Lung microvascular endothelial cell (primary cell): ENCODE measurements around the gene S1PR4. TPM values are rescaled to one million over a fixed set of nuclear protein-coding genes. Genes with fewer than 3 reads are reported as not detected.
"Not testable (repeated sequence)": the region's sequence is repeated elsewhere in the genome, so short reads cannot be mapped to it uniquely, and the experiment has no call there.

Experiments used
- DNase-seq, 2 donors: peaks; one replicate each; pipeline versions ENCODE4 v3.0.0 to v3.0.0-alpha.2; 2010; ENCODE audit warnings: low read depth in 2 of 2
- total RNA-seq: library from RNA; depleted of rRNA; stranded (reverse); fragments of >200 nt; gene quantifications from 2 replicates; pipeline ENCODE4 v1.2.1, GENCODE V29; 2014

Gene S1PR4
- total RNA-seq, 1 donor from 2014 or later = under 0.01 TPM

DNA sequence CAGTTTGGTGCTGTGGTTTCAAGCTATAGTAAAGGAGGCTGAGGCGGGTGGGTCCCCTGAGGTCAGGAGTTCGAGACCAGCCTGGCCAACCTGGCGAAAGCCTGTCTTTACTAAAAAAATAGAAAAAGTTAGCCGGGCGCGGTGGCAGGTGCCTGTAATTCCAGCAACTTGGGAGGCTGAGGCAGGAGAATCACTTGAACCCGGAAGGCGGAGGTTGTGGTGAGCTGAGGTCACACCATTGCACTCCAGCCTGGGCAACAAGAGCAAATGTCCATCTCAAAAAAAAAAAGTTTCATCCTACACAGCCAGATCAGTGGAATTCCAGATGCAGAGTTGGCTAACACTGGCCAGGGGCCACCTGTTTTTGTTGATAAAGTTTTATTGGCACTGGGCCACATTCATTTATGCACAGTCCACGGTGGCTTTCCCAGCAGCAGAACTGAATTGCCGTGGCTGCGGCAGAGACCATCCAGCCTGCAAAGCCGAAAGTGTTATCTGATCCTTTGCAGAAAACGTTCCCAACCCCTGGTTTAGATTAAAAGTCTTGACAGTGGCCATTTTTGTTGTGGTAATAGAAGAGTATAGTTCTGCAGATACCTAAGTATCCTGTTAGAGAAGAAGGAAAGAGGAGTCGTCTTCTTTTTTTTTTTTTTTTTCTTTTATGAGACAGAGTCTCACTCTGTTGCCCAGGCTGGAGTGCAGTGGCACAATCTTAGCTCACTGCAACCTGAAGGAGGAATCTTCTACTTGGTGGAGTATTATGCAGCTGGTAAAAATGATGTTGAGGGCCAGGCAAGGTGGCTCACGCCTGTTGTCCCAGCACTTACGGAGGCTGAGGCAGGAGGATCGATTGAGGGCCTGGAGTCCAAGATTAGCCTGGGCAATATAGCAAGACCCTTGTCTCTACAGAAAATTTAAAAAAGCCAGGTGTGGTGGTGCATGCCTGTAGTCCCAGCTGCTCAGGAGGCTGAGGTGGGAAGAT lies 15.8 kb downstream of the S1PR4 start:
- DNase-seq = no peak

- DNase-seq = no peak
Measured at GRCh38 chr19:3196064-3196932, 17.7 kb downstream of the S1PR4 start.

DNA sequence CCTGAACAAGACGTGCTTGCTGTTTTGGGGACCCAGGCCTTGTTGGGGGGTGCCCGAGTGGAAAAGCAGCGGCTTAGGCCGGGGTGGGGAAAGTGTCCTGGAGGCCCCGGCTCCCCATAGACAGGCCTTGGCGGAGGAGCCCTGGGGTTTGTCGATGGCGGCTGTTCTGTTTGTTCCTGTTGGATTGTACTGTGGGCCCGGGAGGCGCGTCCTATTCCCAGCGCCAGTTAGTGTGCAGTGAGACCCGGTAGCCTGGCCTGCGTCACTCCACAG lies 18.3 kb downstream of the S1PR4 start:
- no peak for DNase-seq

DNA sequence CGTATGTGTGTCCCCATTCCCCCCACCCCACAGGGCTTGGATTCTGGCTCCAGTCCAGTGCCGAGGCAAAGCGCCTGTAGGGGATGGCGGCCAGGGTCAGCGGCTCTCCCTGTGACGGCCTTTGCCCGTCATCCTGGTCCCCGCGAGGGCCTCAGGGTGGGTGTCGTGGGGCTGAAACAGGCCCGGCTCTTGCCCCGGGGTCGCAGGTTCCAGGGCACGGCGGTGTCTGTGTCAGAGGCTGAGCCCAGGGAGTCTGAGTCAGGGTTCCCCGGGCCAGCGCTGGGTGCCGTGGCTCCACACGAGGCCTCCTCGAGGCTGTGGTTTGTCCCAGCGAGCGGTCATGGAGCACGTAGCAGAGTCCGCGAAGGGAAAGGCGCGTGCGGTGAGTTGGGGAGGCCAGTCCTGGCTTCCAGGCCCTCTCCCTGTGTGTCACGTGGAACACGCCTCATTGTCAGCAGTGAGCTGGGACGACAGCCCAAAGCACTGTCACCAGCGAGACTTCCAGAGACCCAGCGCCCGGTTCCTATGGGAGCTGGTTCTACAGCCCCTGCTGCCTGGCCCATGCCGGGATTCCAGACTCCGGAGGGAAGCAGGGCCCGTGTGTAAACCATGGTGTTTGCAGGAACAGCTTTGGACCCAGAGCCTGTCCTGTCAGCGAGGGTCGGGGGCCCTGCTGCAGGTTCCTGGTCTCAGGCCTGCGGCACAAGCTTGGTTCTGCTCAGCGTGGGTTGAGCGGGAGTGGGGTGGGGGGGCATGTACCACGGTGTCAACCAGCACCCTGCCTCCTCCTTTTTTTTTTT lies 20.5 kb downstream of the S1PR4 start:
- DNase-seq = no peak

DNA sequence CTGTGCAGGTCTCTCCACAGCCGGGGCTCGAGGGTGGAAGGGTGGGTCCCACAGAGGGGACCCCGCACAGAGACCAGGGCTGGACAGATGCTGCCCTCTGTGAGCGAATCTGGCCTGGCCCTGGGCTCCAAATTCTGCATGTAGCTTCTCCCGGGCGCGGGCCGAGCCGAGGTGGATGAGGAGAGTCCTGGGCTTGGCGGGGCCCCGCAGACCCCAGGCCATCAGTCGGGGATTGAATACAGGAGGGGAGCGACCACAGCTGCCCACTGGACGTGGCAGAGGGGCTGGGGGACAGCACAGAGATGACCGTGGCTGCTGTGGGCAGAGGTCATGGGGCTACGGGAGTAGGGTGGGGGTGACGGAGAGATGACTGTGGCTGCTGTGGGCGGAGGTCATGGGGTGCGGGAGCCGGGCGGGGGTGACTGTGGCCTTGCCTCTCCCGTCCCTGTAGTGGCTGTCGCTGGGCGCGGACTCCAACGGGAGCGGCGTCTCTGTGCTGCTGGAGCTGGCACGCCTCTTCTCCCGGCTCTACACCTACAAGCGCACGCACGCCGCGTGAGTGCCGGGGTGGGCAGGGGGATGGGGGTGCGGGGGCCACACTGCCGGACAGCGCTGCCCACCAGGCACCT lies 22.6 kb downstream of the S1PR4 start:
- no peak for DNase-seq

DNA sequence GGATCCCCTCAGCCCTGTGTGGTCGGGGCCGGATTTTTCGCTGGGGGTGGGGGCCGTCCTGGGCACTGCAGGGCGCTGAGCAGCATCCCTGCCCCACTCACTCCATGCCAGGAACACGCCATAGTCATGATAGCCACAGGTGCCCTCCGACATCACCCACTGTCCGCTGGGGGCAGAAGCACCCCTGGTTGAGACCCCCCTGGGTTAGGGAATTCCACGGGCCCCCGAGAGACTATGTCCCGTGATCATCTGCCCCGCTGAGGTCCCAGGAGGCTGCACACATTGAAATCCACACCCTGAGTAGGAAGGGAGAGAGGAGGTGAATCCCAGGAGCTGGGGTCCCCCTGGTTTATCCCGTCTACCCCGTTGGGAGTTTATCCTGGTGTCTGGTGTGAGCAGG lies 23.3 kb downstream of the S1PR4 start:
- DNase-seq = no peak

DNA sequence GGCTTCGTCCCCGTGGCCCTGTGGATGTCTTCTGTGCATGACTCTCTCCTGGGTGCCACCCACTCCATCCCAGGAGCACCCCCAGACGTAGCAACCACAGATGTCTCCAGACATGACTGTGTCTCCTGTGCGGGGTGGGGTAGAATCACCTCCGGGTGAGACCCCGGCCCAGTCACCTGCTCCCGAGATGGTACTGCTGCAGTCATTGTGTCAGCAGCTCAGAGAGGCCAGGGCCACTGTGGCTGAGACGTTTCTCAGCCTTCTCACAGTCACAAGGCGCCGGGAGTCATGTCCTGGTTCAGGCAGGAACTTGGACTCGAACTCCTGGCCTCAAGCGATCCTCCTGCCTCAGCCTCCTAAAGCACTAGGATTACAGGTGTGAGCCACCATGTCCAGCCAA lies 23.8 kb downstream of the S1PR4 start:
- DNase-seq = no peak

- DNase-seq = not testable (repeated sequence)
Measured at GRCh38 chr19:3202895-3203294, 24.3 kb downstream of the S1PR4 start.

- no peak for DNase-seq
Measured at GRCh38 chr19:3203805-3204645, 25.5 kb downstream of the S1PR4 start.

DNA sequence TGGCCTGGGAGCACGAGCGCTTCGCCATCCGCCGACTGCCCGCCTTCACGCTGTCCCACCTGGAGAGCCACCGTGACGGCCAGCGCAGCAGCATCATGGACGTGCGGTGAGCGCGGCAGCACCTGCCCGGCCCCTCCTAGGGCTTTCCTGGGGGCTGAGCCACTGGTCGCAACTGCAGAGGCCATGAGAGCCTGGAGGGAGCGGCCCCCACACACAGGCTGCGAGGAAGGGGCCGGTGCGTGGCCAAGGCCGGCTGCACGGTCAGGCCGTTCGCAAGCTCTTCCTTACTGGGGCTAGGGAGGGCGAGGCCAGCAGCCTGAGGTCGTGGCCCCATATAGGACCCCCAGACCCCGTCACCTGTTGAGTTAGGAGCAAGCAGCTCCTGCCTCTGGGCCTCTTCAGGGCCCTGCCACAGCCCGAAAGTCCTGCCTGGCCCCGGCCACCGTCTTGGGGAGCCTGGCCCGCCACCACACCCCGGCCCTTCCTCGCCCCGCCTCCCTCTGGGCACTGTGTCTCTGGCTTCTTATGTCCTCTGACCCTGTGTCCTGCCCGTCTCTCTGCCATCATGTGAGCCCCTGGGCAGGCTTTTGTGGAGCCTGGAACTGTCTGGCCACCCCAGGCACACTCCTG lies 26.2 kb downstream of the S1PR4 start:
- no peak for DNase-seq

- no peak for DNase-seq
Measured at GRCh38 chr19:3206216-3206953, 27.8 kb downstream of the S1PR4 start.

GRCh38 chr19:3207461-3208242 lies 29.1 kb downstream of the S1PR4 start:
- no peak for DNase-seq

DNA sequence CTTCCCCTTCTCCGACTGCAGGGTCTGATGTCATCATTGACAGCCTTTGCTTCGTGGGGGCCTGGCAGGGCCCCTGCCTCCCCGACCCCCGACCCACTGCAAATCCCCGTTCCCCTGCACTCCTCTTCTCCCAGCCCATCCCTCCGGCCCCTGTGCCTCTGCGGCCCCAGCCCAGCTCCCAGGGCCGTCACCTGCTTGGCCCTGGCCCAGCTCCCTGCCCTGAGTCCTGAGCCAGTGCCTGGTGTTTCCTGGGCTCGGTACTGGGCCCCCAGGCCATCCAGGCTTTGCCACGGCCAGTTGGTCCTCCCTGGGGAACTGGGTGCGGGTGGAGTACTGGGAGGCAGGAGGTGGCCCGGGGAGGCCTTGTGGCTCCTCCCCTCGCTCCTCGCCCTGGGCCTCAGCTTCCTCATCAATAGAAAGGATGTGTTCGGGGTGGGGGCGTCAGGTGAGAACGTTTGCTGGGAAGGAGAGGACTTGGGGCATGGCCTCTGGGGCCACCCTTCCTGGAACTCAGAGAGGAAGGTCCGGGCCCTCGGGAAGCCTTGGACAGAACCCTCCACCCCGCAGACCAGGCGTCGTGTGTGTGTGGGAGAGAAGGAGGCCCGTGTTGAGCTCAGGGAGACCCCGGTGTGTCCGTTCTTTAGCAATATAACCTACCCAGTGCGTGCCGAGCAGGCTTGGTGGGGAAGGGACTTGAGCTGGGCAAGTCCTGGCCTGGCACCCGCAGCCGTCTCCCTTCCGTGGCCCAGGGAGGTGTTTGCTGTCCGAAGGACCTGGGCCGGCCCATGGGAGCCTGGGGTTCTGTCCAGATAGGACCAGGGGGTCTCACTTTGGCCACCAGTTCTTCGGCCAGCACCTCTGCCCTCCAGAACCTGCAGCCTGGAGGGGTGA lies 30.0 kb downstream of the S1PR4 start:
- no peak for DNase-seq

- peak; percentile 43 to 62 for DNase-seq
Measured at GRCh38 chr19:3210347-3211017, 31.9 kb downstream of the S1PR4 start.

GRCh38 chr19:3211191-3211590 lies 32.6 kb downstream of the S1PR4 start:
- DNase-seq = no peak

DNA sequence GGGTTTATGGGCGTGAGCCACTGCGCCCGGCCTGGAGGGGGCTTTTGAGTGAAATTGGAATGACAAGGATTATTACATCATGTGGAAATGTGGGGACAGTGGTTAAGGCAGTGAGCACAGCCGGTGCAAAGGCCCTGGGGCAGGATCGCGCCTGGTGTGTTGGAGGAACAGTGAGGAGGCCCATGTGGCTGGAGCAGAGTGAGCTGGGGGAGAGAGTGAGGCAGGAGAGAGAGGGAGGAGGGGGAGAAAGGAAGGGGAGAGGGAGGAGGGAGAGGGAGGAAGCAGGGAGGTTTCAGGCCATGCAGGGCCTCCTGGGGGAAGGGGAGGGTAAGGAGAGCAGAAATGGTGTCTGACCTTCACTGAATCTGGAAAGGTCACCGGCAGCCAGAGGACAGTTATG lies 34.6 kb downstream of the S1PR4 start:
- no peak for DNase-seq

DNA sequence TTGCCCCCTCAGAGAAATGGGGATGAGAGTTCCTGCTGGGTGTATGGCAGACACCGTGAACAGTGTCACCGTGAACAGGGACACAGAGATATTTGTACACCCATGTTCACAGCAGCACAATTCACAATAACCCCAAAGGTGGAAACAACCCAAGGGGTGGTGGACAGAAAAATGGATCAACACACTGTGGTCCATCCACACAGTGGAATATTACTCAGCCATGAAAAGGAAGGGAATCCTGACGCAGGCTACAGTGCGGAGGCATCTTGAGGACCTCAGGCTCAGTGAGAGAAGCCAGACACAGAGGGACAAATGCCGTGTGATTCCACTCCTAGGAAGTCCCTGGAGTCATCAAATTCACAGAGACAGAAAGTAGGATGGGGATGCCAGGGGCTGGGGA lies 38.3 kb downstream of the S1PR4 start:
- DNase-seq = no peak
